HEK293T (cell line): Measurements from ENCODE around the gene SHC4.

Experiments
- CTCF ChIA-PET: fragments of 350-600 bp; formaldehyde crosslinking; extraction: SDS; loops from one replicate; lab custom pipeline; 2021; ENCODE audit warnings: antibody characterized with exemption, inconsistent platforms; lab: Yijun Ruan, JAX
- POLR2A ChIA-PET: fragments of 350-600 bp; formaldehyde crosslinking; extraction: SDS; loops from one replicate; lab custom pipeline; 2020; ENCODE audit warnings: antibody characterized with exemption, inconsistent platforms; lab: Yijun Ruan, JAX
- DNase-seq: peaks from one replicate; pipeline ENCODE4 v3.0.0; 2012; ENCODE audit warnings: mixed read lengths; ENCODE audit errors: extremely low spot score
- ARNT ChIP-seq: fragments of 450-650 bp; IDR thresholded peaks from 2 replicates; pipeline ENCODE4 v1.6.1; 2017; ENCODE audit warnings: mild to moderate bottlenecking
- BHLHE40 ChIP-seq: fragments of 450-650 bp; IDR thresholded peaks from 2 replicates; pipeline ENCODE4 v1.6.1; 2016; ENCODE audit warnings: mild to moderate bottlenecking, moderate library complexity, borderline replicate concordance
- CTBP1 ChIP-seq: fragments of 450-650 bp; IDR thresholded peaks from 2 replicates; pipeline ENCODE4 v1.6.1; 2016; ENCODE audit warnings: borderline replicate concordance
- ELF4 ChIP-seq: fragments of 450-650 bp; IDR thresholded peaks from 2 replicates; pipeline ENCODE4 v1.6.1; 2017; ENCODE audit warnings: antibody characterized with exemption
- FOXA1 ChIP-seq: fragments of 450-650 bp; IDR thresholded peaks from 2 replicates; pipeline ENCODE4 v1.6.1; 2016; ENCODE audit warnings: mild to moderate bottlenecking
- FOXK2 ChIP-seq: fragments of 450-650 bp; IDR thresholded peaks from 2 replicates; pipeline ENCODE4 v1.6.1; 2016; ENCODE audit warnings: mild to moderate bottlenecking
- FOXM1 ChIP-seq: fragments of 450-650 bp; IDR thresholded peaks from 2 replicates; pipeline ENCODE4 v1.6.1; 2017; ENCODE audit warnings: mild to moderate bottlenecking, borderline replicate concordance
- HDGF ChIP-seq: fragments of 450-650 bp; IDR thresholded peaks from 2 replicates; pipeline ENCODE4 v1.6.1; 2017; ENCODE audit warnings: antibody characterized with exemption, borderline replicate concordance
- L3MBTL2 ChIP-seq: fragments of 450-650 bp; conservative IDR thresholded peaks from 2 replicates; pipeline ENCODE4 v1.6.1; 2016; ENCODE audit warnings: mild to moderate bottlenecking
- LEF1 ChIP-seq: fragments of 450-650 bp; IDR thresholded peaks from 2 replicates; pipeline ENCODE4 v1.6.1; 2017; ENCODE audit warnings: mild to moderate bottlenecking, borderline replicate concordance
- NFRKB ChIP-seq: fragments of 450-650 bp; IDR thresholded peaks from 2 replicates; pipeline ENCODE4 v1.6.1; 2016; ENCODE audit warnings: mild to moderate bottlenecking, moderate library complexity
- SP1 ChIP-seq: fragments of 450-650 bp; IDR thresholded peaks from 2 replicates; pipeline ENCODE4 v1.6.1; 2017
- SUZ12 ChIP-seq: fragments of 450-650 bp; IDR thresholded peaks from 2 replicates; pipeline ENCODE4 v1.6.1; 2016; ENCODE audit warnings: mild to moderate bottlenecking
- TARDBP ChIP-seq: fragments of 450-650 bp; IDR thresholded peaks from 2 replicates; pipeline ENCODE4 v1.6.1; 2016
- ZNF384 ChIP-seq: fragments of 450-650 bp; IDR thresholded peaks from 2 replicates; pipeline ENCODE4 v1.6.1; 2016
- TF ChIP-seq, protein P1 (sequence below): fragments of 450-650 bp; IDR thresholded peaks from 2 replicates; pipeline ENCODE4 v1.6.1; 2016

SHC4 gene

DNA sequence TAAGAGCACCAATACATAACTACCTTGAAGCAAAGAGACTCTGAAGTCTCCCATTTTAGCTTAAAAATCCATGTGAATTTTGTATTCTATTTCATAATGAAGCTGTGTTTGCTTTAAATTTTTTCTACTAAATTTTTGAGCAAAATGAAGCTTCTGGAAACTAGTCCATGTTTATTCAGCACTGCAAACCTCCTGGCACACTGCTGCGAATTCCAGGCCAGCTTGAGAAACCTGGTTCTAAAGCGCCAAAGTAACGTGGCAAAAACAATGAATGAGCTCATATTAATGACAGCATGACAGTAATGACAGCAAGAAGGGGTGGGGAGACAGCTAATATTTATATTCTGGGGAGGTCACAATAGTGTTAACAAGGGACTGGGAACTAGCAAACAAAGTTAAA lies 178.5 kb downstream of the SHC4 start:
- CTCF ChIA-PET: no interaction called here
- TF ChIP-seq HDGF (no peak), FOXK2 (no peak), ZNF384 (no peak)
- TF ChIP-seq, protein P1, sequence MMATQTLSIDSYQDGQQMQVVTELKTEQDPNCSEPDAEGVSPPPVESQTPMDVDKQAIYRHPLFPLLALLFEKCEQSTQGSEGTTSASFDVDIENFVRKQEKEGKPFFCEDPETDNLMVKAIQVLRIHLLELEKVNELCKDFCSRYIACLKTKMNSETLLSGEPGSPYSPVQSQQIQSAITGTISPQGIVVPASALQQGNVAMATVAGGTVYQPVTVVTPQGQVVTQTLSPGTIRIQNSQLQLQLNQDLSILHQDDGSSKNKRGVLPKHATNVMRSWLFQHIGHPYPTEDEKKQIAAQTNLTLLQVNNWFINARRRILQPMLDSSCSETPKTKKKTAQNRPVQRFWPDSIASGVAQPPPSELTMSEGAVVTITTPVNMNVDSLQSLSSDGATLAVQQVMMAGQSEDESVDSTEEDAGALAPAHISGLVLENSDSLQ: no peak
- POLR2A ChIA-PET: no interaction called here
- DNase-seq: no peak

GRCh38 chr15:48784756-48785155 lies 179.0 kb downstream of the SHC4 start:
- POLR2A ChIA-PET: no interaction called here
- no peak for TF ChIP-seq FOXA1
- no peak for TF ChIP-seq LEF1
- no peak for TF ChIP-seq BHLHE40
- TF ChIP-seq SUZ12: no peak
- no peak for TF ChIP-seq FOXK2
- no peak for TF ChIP-seq L3MBTL2
- TF ChIP-seq, protein P1: no peak
- no peak for TF ChIP-seq ELF4
- TF ChIP-seq SP1: no peak
- TF ChIP-seq ZNF384: no peak
- TF ChIP-seq FOXM1: no peak
- no peak for TF ChIP-seq CTBP1
- DNase-seq: no peak
- CTCF ChIA-PET: no interaction called here

DNA sequence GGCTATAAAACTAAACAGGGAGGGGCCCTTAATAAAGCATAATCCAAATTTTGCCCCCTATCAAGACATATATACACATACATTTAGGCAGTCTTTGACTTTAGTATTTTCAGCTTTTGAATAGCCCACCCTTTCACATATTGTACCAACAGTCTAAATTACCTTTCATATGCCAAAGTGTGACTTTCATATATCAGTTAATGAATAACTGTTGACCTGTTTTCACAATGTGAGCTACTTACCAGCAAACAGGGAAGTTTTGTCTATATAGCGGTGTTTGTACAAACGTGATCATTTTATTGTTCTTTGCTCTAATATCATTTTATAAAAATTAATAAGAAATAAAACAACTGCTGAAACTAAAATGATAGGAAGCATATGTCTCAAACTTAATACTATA lies 180.8 kb downstream of the SHC4 start:
- ChIA-PET POLR2A (no interaction called here), CTCF (no interaction called here)
- no peak for DNase-seq
- TF ChIP-seq NFRKB: no peak
- TF ChIP-seq BHLHE40: no peak
- TF ChIP-seq SUZ12: no peak
- no peak for TF ChIP-seq HDGF
- TF ChIP-seq CTBP1: no peak
- no peak for TF ChIP-seq TARDBP
- TF ChIP-seq SP1: no peak
- no peak for TF ChIP-seq FOXK2
- TF ChIP-seq ELF4: no peak
- TF ChIP-seq LEF1: no peak
- no peak for TF ChIP-seq FOXM1
- no peak for TF ChIP-seq ZNF384
- no peak for TF ChIP-seq ARNT
- TF ChIP-seq, protein P1: no peak
- TF ChIP-seq L3MBTL2: no peak

DNA sequence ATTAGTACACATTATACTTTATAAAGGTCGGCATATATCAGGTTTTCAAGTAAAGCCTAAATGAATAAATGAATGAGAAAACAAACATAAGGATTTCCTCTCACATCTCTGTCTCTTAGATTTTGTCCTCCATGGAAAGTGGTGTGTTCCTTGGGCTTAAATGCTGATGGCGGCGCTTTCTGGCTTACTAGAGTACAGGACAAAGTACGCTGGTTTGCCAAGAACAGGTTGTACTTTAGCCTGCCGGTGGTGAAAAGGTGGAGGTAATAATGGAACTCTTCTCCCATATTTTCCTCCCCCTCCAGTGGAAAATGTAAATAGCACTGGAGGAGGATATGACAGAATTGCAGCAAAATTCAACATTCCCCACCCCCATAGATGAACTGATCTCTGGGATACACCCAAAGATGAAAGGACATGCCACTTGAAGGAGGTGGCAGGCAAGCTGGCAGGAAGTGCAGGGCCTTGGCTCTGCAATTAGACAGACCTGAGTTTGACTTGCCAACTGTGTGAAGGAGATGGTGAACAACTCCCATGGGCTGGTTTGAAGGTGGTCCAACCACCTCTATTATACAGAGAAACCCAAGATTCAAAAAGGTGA lies 182.1 kb downstream of the SHC4 start:
- no peak for TF ChIP-seq FOXK2
- POLR2A ChIA-PET: no interaction called here
- CTCF ChIA-PET: no interaction called here
- DNase-seq: no peak

GRCh38 chr15:48781017-48781416 lies 182.7 kb downstream of the SHC4 start:
- DNase-seq: no peak
- CTCF ChIA-PET: no interaction called here
- POLR2A ChIA-PET: no interaction called here
- no peak for TF ChIP-seq SP1
- TF ChIP-seq CTBP1: no peak
- TF ChIP-seq, protein P1: no peak
- TF ChIP-seq TARDBP: no peak
- no peak for TF ChIP-seq BHLHE40
- no peak for TF ChIP-seq NFRKB
- TF ChIP-seq ELF4: no peak
- no peak for TF ChIP-seq SUZ12
- TF ChIP-seq FOXM1: no peak
- TF ChIP-seq L3MBTL2: no peak
- no peak for TF ChIP-seq ZNF384
- TF ChIP-seq FOXA1: no peak
- TF ChIP-seq ARNT: no peak
- TF ChIP-seq HDGF: no peak
- no peak for TF ChIP-seq FOXK2
- no peak for TF ChIP-seq LEF1

DNA sequence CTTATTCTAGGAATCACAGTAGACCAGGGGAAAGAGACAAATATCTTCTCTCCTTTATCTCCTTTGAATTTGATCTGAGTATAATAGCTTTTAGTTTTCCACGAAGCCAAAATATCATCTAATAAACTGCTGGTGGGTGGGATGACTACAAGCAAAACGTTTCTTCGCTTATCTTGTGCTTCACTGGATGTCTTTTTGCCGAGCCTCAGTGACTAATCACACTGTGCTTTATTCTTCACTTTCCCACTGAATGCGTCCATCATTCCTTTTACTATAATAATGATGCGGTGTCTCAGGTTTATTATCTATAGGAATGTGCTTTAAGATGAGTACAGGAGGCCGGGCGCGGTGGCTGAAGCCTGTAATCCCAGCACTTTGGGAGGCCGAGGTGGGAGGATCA lies 185.4 kb downstream of the SHC4 start:
- DNase-seq: no peak
- ChIA-PET CTCF (no interaction called here), POLR2A (no interaction called here)
- TF ChIP-seq HDGF (no peak), ELF4 (no peak), NFRKB (no peak)
